ENCODE measurements around the gene GLCCI1.
"Not testable (repeated sequence)": the region's sequence is repeated elsewhere in the genome, so short reads cannot be mapped to it uniquely, and the experiment has no call there.

Gene GLCCI1

GRCh38 chr7:8094164-8095140, 125.9 kb downstream of the GLCCI1 start:
- Histone ChIP-seq H3K9me2 (ENCODE audit: low read depth, low read length) (no peaks in the 10 kb centered on the region), H3K36me3 (ENCODE audit: insufficient read depth, low read length) (no peaks in the 10 kb centered on the region), H3K27me3 (ENCODE audit: insufficient read depth, low read length) (no peaks in the 10 kb centered on the region), H3K27ac (ENCODE audit: low read depth, low read length, poor library complexity, severe bottlenecking) (no peak overlapping the region), H2AFZ (ENCODE audit: low read length) (no peak overlapping the region), H3K4me3 (ENCODE audit: low read depth, low read length, poor library complexity, severe bottlenecking) (no peak overlapping the region), H3K9me3 (ENCODE audit: low read length) (0 out of 2 replicates have a peak, but pooled peaks cover 3% of the 10 kb centered on the region), H3F3A (ENCODE audit: insufficient read depth, low read length) (no peaks in the 10 kb centered on the region), H3K9ac (ENCODE audit: low read length) (no peak overlapping the region), H3K79me2 (ENCODE audit: insufficient read depth, low read length) (no peaks in the 10 kb centered on the region), H3K4me1 (ENCODE audit: insufficient read depth, low read length, severe bottlenecking) (no peaks in the 10 kb centered on the region), H3K4me2 (ENCODE audit: low read length) (no peak overlapping the region), H4K20me1 (ENCODE audit: insufficient read depth, low read length) (no peaks in the 10 kb centered on the region)
- TF ChIP-seq CTCF (IDR thresholded peaks at IDR 0.05; ENCODE audit: low read length) (no peak), EZH2 (IDR thresholded peaks at IDR 0.05; ENCODE audit: borderline replicate concordance, low read length) (no peak)

DNA sequence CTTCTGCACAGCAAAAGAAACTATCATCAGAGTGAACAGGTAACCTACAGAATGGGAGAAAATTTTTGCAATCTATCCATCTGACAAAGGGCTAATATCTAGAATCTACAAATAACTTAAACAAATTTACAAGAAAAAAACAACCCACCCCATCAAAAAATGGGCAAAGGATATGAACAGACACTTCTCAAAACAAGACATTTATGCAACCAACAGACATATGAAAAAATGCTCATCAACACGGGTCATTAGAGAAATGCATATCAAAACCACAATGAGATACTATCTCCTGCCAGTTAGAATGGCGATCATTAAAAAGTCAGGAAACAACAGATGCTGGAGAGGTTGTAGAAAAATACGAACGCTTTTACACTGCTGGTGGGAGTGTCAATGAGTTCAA, 132.7 kb downstream of the GLCCI1 start:
- not testable (repeated sequence) for H2AFZ ChIP-seq (ENCODE audit: low read length); H3F3A ChIP-seq (ENCODE audit: insufficient read depth, low read length); H3K27ac ChIP-seq (ENCODE audit: low read depth, low read length, poor library complexity, severe bottlenecking); H3K9me3 ChIP-seq (ENCODE audit: low read length); H3K4me1 ChIP-seq (ENCODE audit: insufficient read depth, low read length, severe bottlenecking); H4K20me1 ChIP-seq (ENCODE audit: insufficient read depth, low read length); H3K9ac ChIP-seq (ENCODE audit: low read length); H3K27me3 ChIP-seq (ENCODE audit: insufficient read depth, low read length); H3K9me2 ChIP-seq (ENCODE audit: low read depth, low read length); H3K4me3 ChIP-seq (ENCODE audit: low read depth, low read length, poor library complexity, severe bottlenecking); H3K36me3 ChIP-seq (ENCODE audit: insufficient read depth, low read length); H3K4me2 ChIP-seq (ENCODE audit: low read length); H3K79me2 ChIP-seq (ENCODE audit: insufficient read depth, low read length)

DNA sequence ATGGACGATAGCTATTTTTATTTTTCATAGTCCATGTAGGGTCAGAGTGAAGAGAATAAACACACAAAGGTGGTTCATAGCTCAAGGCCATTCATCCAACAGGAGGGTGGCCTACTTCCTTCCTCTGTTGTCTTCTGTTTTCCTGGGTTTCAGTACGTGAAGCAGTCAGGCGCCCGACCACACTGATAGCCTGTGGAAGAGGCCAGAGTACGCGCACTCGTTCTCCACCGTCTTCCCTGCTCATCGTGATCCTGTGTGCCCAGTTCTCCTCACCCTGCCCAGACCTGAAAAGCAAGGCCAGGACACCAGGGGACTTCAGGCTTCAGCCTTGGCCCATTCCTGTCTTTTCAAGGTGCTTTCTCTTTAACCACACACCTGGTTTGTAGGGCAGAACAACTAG, 134.7 kb downstream of the GLCCI1 start:
- no peak overlapping the region for H3K4me3 ChIP-seq (ENCODE audit: low read depth, low read length, poor library complexity, severe bottlenecking)
- no peaks in the 10 kb centered on the region for H3K79me2 ChIP-seq (ENCODE audit: insufficient read depth, low read length)
- TF ChIP-seq CTCF (IDR thresholded peaks at IDR 0.05; ENCODE audit: low read length) (no peak), EZH2 (IDR thresholded peaks at IDR 0.05; ENCODE audit: borderline replicate concordance, low read length) (no peak)
- no peaks in the 10 kb centered on the region for H3K36me3 ChIP-seq (ENCODE audit: insufficient read depth, low read length)
- no peaks in the 10 kb centered on the region for H3K27me3 ChIP-seq (ENCODE audit: insufficient read depth, low read length)
- H3K9me3 ChIP-seq (ENCODE audit: low read length), result peaks cover 2% of the 10 kb centered on the region; the same call in 1 of the 2 replicates
- no peaks in the 10 kb centered on the region for H3K9me2 ChIP-seq (ENCODE audit: low read depth, low read length)
- H3K9ac ChIP-seq (ENCODE audit: low read length), result no peak overlapping the region
- H3K4me1 ChIP-seq (ENCODE audit: insufficient read depth, low read length, severe bottlenecking), result no peaks in the 10 kb centered on the region
- no peaks in the 10 kb centered on the region for H3F3A ChIP-seq (ENCODE audit: insufficient read depth, low read length)
- no peak overlapping the region for H2AFZ ChIP-seq (ENCODE audit: low read length)
- no peak overlapping the region for H3K4me2 ChIP-seq (ENCODE audit: low read length)
- no peak overlapping the region for H3K27ac ChIP-seq (ENCODE audit: low read depth, low read length, poor library complexity, severe bottlenecking)
- H4K20me1 ChIP-seq (ENCODE audit: insufficient read depth, low read length), result no peaks in the 10 kb centered on the region

Measured in OCI-LY1 (cell line).